Right lobe of liver (tissue), 6 donors: Measurements from ENCODE around the gene C10orf105. TPM values are rescaled to one million over a fixed set of nuclear protein-coding genes. Genes with fewer than 3 reads are reported as not detected.

Experiments used
- ATAC-seq, 4 donors: fragments of 200-7000 bp; cut with Tn5 transposase; one replicate each; pipeline ENCODE4 v1.9.1; 2020; ENCODE audit warnings: mild to moderate bottlenecking in 4 of 4, moderate library complexity in 4 of 4
- DNase-seq, 3 donors: peaks; one replicate each; pipeline ENCODE4 v3.0.0-alpha.2; 2020
- H3K27ac ChIP-seq, 3 donors: fragments of 200-600 bp; one replicate each; pipeline ENCODE4 v1.8.0; 2022
- H3K27me3 ChIP-seq, 2 donors: fragments of 200-600 bp; one replicate each; pipeline ENCODE4 v1.8.0; 2022
- H3K36me3 ChIP-seq, 4 donors: fragments of 200-600 bp; sonication (generic) in 1 of 4; one replicate each; pipeline versions ENCODE4 v1.5.1 to v1.8.0; 2017 to 2022; ENCODE audit warnings: control low read depth in 1 of 4
- H3K4me1 ChIP-seq, 4 donors: fragments of 200-600 bp; sonication (generic) in 1 of 4; one replicate each; pipeline versions ENCODE4 v1.5.1 to v1.8.0; 2017 to 2022; ENCODE audit warnings: control low read depth in 1 of 4
- H3K4me3 ChIP-seq, 3 donors: fragments of 200-600 bp; one replicate each; pipeline ENCODE4 v1.8.0; 2022
- H3K9me3 ChIP-seq, 4 donors: fragments of 200-600 bp; sonication (generic) in 1 of 4; one replicate each; pipeline versions ENCODE4 v1.5.1 to v1.8.0; 2017 to 2022; ENCODE audit warnings: control low read depth in 1 of 4
- CTCF ChIP-seq, 4 donors: fragments of 200-600 bp in 3 of 4; fragments of 450-650 bp in 1 of 4; IDR thresholded peaks; one replicate each; pipeline versions ENCODE4 v1.5.1 to v1.8.0; 2016 to 2022; ENCODE audit warnings: antibody characterized with exemption in 4 of 4, mild to moderate bottlenecking in 2 of 4
- POLR2A ChIP-seq: fragments of 450-650 bp; IDR thresholded peaks from one replicate; pipeline ENCODE4 v1.6.1; 2017; ENCODE audit warnings: antibody characterized with exemption, mild to moderate bottlenecking
- WGBS: methylation state at CpG from one replicate; pipeline ENCODE4 v1.1.6; 2018; ENCODE audit warnings: low coverage, low lambda C conversion rate; ENCODE audit not compliant: insufficient coverage; ENCODE audit errors: missing lambda C conversion rate; 5-methylcytosine and 5-hydroxymethylcytosine counted together
- intact Hi-C, 2 donors: fragments of 100-400 bp; cut with DNase I; formaldehyde crosslinking; loops; one replicate each; pipeline versions ENCODE4 v1.11.2 to v1.14.1; 2022
- total RNA-seq, 6 experiments: library from RNA; depleted of rRNA in 2 of 6; stranded (reverse); fragments of >200 nt in 2 of 6; fragmentation: NEBNext Ultra II Directional in 3 of 6; extraction: Animal tissue kit (Norgen Biotek cat#: 25700) in 3 of 6; gene quantifications; one replicate each; pipeline versions ENCODE4 v1.1.0 to v1.2.4, GENCODE V29; 2016 to 2023
- donor health status: DM: no; HTN: yes; CAD: no.
- donor health status: DM: no; HTN: no; CAD: no.
- donor health status: DM: no; HTN: no; CAD: no.
- donor health status: DM: no; HTN: yes; CAD: no.
- donor health status: DM: no; HTN: yes; CAD: no.

C10orf105 gene
- total RNA-seq, 6 experiments from 2014 or later, result 0.05 TPM; not detected in 5

GRCh38 chr10:71695502-71696476, 23.8 kb downstream of the C10orf105 start:
- Histone ChIP-seq H3K4me3 (no peak overlapping the region), H3K36me3 (no peaks in the 10 kb centered on the region), H3K4me1 (no peaks in the 10 kb centered on the region), H3K27ac (no peak overlapping the region), H3K27me3 (no peaks in the 10 kb centered on the region), H3K9me3 (no peaks in the 10 kb centered on the region)
- TF ChIP-seq POLR2A (no peak), CTCF (IDR thresholded peaks at IDR 0.05) (no peak)
- ATAC-seq, result peak in 3 of 4 donors; percentile 24 to 39 (median 29)
- DNase-seq, result no peak
- 68% methylated on average over 6 of the region's 14 CpGs for WGBS
- intact Hi-C loops, result no loop called here

GRCh38 chr10:71694567-71694968, 25.0 kb downstream of the C10orf105 start:
- H3K9me3 ChIP-seq, result no peaks in the 10 kb centered on the region
- DNase-seq (peak in 2 of 3 donors; percentile 52 to 73), ATAC-seq (peak; percentile 50 to 70 (median 60))
- TF ChIP-seq POLR2A (no peak), CTCF (IDR thresholded peaks at IDR 0.05) (no peak)
- no peak overlapping the region for H3K4me3 ChIP-seq
- H3K36me3 ChIP-seq, result no peaks in the 10 kb centered on the region
- whole genome bisulfite sequencing, result 61% methylated on average over 5 of the region's 10 CpGs
- intact Hi-C loops, result no loop called here
- H3K4me1 ChIP-seq, result no peaks in the 10 kb centered on the region
- no peaks in the 10 kb centered on the region for H3K27me3 ChIP-seq
- peak overlapping the region in 2 of 3 donors; percentile 49 to 51 for H3K27ac ChIP-seq

GRCh38 chr10:71694039-71694501, 25.5 kb downstream of the C10orf105 start:
- H3K27ac ChIP-seq, result peak overlapping the region; percentile 15 to 51 (median 49)
- WGBS, result 91% methylated on average over 6 of the region's 18 CpGs
- no peaks in the 10 kb centered on the region for H3K4me1 ChIP-seq
- no peaks in the 10 kb centered on the region for H3K9me3 ChIP-seq
- DNase-seq (no peak), ATAC-seq (peak in 2 of 4 donors; percentile 4 to 17)
- no peak overlapping the region for H3K4me3 ChIP-seq
- intact Hi-C loops, result no loop called here
- no peaks in the 10 kb centered on the region for H3K36me3 ChIP-seq
- H3K27me3 ChIP-seq, result no peaks in the 10 kb centered on the region
- TF ChIP-seq CTCF (IDR thresholded peaks at IDR 0.05) (no peak), POLR2A (no peak)

- intact Hi-C loops, result no loop called here
- ATAC-seq (peak in 1 of 4 donors; percentile 21), DNase-seq (no peak)
- no peaks in the 10 kb centered on the region for H3K27me3 ChIP-seq
- WGBS, result 59% methylated on average over 5 of the region's 5 CpGs
- no peaks in the 10 kb centered on the region for H3K36me3 ChIP-seq
- no peak for TF ChIP-seq CTCF (IDR thresholded peaks at IDR 0.05)
- no peak for TF ChIP-seq POLR2A
- H3K4me3 ChIP-seq, result no peak overlapping the region
- no peaks in the 10 kb centered on the region for H3K4me1 ChIP-seq
- H3K27ac ChIP-seq, result peak overlapping the region in 2 of 3 donors; percentile 15 to 51
- H3K9me3 ChIP-seq, result no peaks in the 10 kb centered on the region
Measured at GRCh38 chr10:71693377-71693776, 26.2 kb downstream of the C10orf105 start.
